Heart right ventricle (tissue), 16 donors: ENCODE measurements around the gene KIF6. TPM values are rescaled to one million over a fixed set of nuclear protein-coding genes. Genes with fewer than 3 reads are reported as not detected.

Source experiments
- ATAC-seq, 8 donors: fragments of 200-7000 bp; cut with Tn5 transposase; one replicate each; pipeline ENCODE4 v1.9.1; 2020; ENCODE audit warnings: mild to moderate bottlenecking in 8 of 8, moderate library complexity in 8 of 8, moderate number of reproducible peaks in 1 of 8
- DNase-seq, 2 donors: peaks; one replicate each; pipeline ENCODE4 v3.0.0-alpha.2; 2020
- H3K27ac ChIP-seq, 10 donors: fragments of 200-600 bp; sonication (generic) in 2 of 10; one replicate each; pipeline versions ENCODE4 v1.5.0 to v1.8.0; 2020 to 2022; ENCODE audit warnings: mild to moderate bottlenecking in 3 of 10
- H3K27me3 ChIP-seq, 7 donors: fragments of 200-600 bp; one replicate each; pipeline ENCODE4 v1.8.0; 2021 to 2022; ENCODE audit warnings: mild to moderate bottlenecking in 2 of 7
- H3K36me3 ChIP-seq, 9 donors: fragments of 200-600 bp; sonication (generic) in 1 of 9; one replicate each; pipeline versions ENCODE4 v1.5.0 to v1.8.0; 2020 to 2022; ENCODE audit warnings: mild to moderate bottlenecking in 2 of 9
- H3K4me1 ChIP-seq, 9 donors: fragments of 200-600 bp; sonication (generic) in 1 of 9; one replicate each; pipeline versions ENCODE4 v1.5.0 to v1.8.0; 2020 to 2022; ENCODE audit warnings: mild to moderate bottlenecking in 4 of 9
- H3K4me3 ChIP-seq, 10 donors: fragments of 200-600 bp; sonication (generic) in 2 of 10; one replicate each; pipeline versions ENCODE4 v1.5.0 to v1.8.0; 2020 to 2022; ENCODE audit warnings: mild to moderate bottlenecking in 7 of 10, moderate library complexity in 2 of 10
- H3K9me3 ChIP-seq, 11 donors: fragments of 200-600 bp in 10 of 11; sonication (generic) in 2 of 11; one replicate each; pipeline versions ENCODE4 v1.5.0 to v1.8.0; 2013 to 2022; ENCODE audit warnings: mild to moderate bottlenecking in 2 of 11, control low read depth in 1 of 11, moderate library complexity in 1 of 11
- WGBS, 2 donors: extraction: QIAGEN DNeasy Blood & Tissue Kit; methylation state at CpG; one replicate each; pipeline ENCODE4 v1.1.7; 2013; ENCODE audit warnings: inconsistent platforms in 1 of 2; 5-methylcytosine and 5-hydroxymethylcytosine counted together
- intact Hi-C, 10 donors: fragments of 100-400 bp; cut with DNase I; formaldehyde crosslinking; loops; one replicate each; pipeline versions ENCODE4 v1.11.1 to v1.14.2; 2022
- polyA plus RNA-seq, 2 donors: library from polyadenylated mRNA; stranded (reverse); fragments of 200-250 nt; gene quantifications; one replicate each; pipeline ENCODE4 v1.2.3, GENCODE V29; 2013
- total RNA-seq, 10 donors: library from RNA; stranded (reverse); fragmentation: NEBNext Ultra II Directional in 3 of 10; extraction: Animal tissue kit (Norgen Biotek cat#: 25700) in 3 of 10; gene quantifications; one replicate each; pipeline versions ENCODE4 v1.2.1 to v1.2.4, GENCODE V29; 2021 to 2023
- TF ChIP-seq, protein P1 (sequence below), 9 donors: fragments of 200-600 bp; sonication (generic) in 2 of 9; IDR thresholded peaks; one replicate each; pipeline versions ENCODE4 v1.5.0 to v1.8.0; 2021 to 2022; ENCODE audit warnings: antibody characterized with exemption in 9 of 9, mild to moderate bottlenecking in 5 of 9, moderate library complexity in 1 of 9
- donor health status: Arrhythmogenic right ventricular cardiomyopathy.
- donor health status: ischemic (EF 13 %, LVEDD 7.1; RV severe dilation, severe dysfunction).
- donor health status: healthy with polysubstance abuse.
- donor health status: DM: no; HTN: yes; CAD: no.
- donor health status: DM: no; HTN: no; CAD: no.
- donor health status: ischemic (EF 25% LVEDD 6.9; RV normal size, moderate dysfunction).
- donor health status: ischemic (EF 25% LVEDD 5.7; RV mildly dilated, moderate dysfunction).
- donor health status: healthy.
- donor health status: DM: yes; HTN: yes; CAD: no.
- donor health status: Ischemic cardiomyopathy.
- donor health status: ischemic (EF 35%, LVEDD 5.7; RV mildly dilated, moderate dysfunction).
- donor health status: nonischemic (EF 11% LVEDD 7.7; RV severe dilation, severe dysfunction).
- donor health status: DM: yes; HTN: yes; CAD: no.
- donor health status: PGD.
- donor health status: ischemic (EF 29% LVEDD 5.4; RV normal size, mild dysfunction).
- donor health status: nonischemic (EF 23%, LVEDD 6.1; RV moderate dilation, normal function).

KIF6 gene
- total and polyA plus RNA-seq, 12 donors: 0.01 to 1.6 (median 0.45) TPM; not detected in 2

DNA sequence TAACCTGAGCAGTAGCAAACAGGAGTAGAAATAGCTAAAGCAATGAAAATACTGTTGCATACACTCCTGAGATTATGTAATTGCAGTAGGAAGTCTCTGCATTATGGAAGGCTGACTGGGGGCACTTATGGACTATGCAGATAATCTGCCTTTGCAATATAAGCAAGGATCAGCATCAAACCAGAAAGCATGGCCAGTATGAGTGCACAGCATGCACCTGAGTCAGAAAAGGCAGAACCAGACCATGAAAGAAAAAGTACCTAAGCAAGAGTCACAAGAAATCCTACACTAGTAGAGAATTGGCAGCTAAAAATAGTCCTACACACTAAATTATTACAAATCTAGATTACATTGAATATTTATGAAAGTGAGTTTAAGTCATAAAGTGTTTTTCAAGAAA is 164.3 kb downstream of the KIF6 start:
- no peak for ATAC-seq
- H3K27ac ChIP-seq: no peak overlapping the region
- no peaks in the 10 kb centered on the region for H3K36me3 ChIP-seq
- no peaks in the 10 kb centered on the region for H3K27me3 ChIP-seq
- H3K4me1 ChIP-seq: no peaks in the 10 kb centered on the region
- no peak for DNase-seq
- TF ChIP-seq, protein P1, sequence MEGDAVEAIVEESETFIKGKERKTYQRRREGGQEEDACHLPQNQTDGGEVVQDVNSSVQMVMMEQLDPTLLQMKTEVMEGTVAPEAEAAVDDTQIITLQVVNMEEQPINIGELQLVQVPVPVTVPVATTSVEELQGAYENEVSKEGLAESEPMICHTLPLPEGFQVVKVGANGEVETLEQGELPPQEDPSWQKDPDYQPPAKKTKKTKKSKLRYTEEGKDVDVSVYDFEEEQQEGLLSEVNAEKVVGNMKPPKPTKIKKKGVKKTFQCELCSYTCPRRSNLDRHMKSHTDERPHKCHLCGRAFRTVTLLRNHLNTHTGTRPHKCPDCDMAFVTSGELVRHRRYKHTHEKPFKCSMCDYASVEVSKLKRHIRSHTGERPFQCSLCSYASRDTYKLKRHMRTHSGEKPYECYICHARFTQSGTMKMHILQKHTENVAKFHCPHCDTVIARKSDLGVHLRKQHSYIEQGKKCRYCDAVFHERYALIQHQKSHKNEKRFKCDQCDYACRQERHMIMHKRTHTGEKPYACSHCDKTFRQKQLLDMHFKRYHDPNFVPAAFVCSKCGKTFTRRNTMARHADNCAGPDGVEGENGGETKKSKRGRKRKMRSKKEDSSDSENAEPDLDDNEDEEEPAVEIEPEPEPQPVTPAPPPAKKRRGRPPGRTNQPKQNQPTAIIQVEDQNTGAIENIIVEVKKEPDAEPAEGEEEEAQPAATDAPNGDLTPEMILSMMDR (IDR thresholded peaks at IDR 0.05): no peak
- intact Hi-C loops: no loop called here
- H3K9me3 ChIP-seq: no peaks in the 10 kb centered on the region
- H3K4me3 ChIP-seq: no peak overlapping the region

DNA sequence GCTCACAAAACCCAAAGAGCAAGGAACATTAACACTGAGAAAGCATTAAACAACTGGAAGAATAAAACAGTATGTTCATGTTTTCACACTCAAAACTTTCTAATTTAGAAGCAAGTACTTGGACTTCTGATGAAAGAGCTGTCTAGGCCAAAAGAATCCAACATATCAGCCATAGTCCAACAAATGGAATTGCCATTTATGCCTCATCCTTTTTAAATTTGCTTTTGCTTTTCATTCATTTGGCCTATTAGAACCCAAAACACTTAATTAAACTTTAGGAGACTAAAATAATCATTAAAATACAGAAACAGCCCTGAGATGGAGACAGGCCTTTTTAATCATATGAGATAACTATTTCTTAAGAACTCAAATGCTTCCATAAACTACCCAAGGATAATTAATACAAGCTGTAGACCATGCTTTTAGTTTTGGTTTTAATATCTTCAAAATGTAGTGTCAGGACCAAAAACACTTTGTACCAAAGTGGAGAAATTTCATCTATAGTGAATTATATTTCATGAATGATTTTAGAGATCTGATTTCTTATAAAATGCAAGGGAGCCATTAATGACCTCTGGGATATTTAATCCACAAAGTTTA is 166.5 kb downstream of the KIF6 start:
- TF ChIP-seq, protein P1 (IDR thresholded peaks at IDR 0.05): no peak
- ATAC-seq (no peak), DNase-seq (no peak)
- no peaks in the 10 kb centered on the region for H3K9me3 ChIP-seq
- peaks cover 0 to 9% (median 5%) of the 10 kb centered on the region in 9 donors for H3K4me1 ChIP-seq
- no peaks in the 10 kb centered on the region for H3K36me3 ChIP-seq
- H3K4me3 ChIP-seq: no peak overlapping the region
- no peaks in the 10 kb centered on the region for H3K27me3 ChIP-seq
- intact Hi-C loops: no loop called here
- no peak overlapping the region for H3K27ac ChIP-seq

DNA sequence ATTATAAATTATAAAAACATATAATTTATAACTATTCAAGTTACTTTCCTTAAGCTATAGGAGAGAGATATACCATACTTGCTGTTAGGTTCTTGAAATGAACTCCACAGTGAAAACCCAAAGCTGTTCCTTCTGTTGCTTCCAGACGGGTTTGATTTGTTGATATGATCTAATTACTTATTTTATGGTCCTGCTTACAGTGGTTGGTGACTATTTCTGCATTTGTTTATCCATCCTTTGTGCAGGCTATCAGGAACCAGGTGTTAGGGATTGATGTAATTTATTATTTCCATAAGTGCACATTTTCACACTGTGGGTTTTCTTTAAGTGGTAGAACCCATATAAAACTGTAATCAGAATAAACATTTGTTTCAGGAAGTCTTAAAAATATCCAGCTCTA is 167.1 kb downstream of the KIF6 start:
- intact Hi-C loops: no loop called here
- 75 to 77% methylated on average over 1 of the region's 1 CpG for WGBS, 2 donors
- Histone ChIP-seq H3K27ac (no peak overlapping the region), H3K9me3 (no peaks in the 10 kb centered on the region), H3K27me3 (no peaks in the 10 kb centered on the region), H3K4me1 (peaks cover 0 to 11% (median 5%) of the 10 kb centered on the region in 9 donors), H3K36me3 (no peaks in the 10 kb centered on the region), H3K4me3 (no peak overlapping the region)
- TF ChIP-seq, protein P1 (IDR thresholded peaks at IDR 0.05): no peak
- DNase-seq (no peak), ATAC-seq (no peak)

DNA sequence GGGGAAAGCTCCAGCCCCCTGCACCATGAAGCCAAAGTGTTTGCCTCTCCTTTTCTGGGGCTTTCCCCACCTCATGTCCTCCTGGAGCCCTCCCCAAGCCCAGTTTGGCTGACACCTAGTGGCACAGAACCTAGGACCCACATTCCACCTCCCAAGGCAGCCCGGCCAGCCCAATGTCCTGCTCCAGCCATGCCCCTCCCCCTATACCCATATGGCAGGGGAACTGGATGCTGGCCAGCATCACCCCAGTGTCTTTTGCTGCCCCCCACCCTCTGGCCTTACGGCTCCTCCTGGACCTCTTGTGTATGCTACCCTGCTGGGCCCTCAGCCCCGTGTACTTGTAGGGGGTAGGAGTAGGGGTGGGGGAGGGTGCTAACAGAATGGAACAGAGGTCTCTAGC is 170.1 kb downstream of the KIF6 start:
- no peaks in the 10 kb centered on the region for H3K27me3 ChIP-seq
- intact Hi-C loops: no loop called here
- 69 to 75% methylated on average over 3 of the region's 3 CpGs for WGBS, 2 donors
- peaks cover 0 to 14% (median 8%) of the 10 kb centered on the region in 9 donors for H3K4me1 ChIP-seq
- TF ChIP-seq, protein P1 (IDR thresholded peaks at IDR 0.05): no peak
- no peak overlapping the region for H3K27ac ChIP-seq
- ATAC-seq: no peak
- no peak for DNase-seq
- no peak overlapping the region for H3K4me3 ChIP-seq
- H3K36me3 ChIP-seq: no peaks in the 10 kb centered on the region
- no peaks in the 10 kb centered on the region for H3K9me3 ChIP-seq
